K562 (cell line): ENCODE measurements around the gene NMT1. TPM values are rescaled to one million over a fixed set of nuclear protein-coding genes. Genes with fewer than 3 reads are reported as not detected.

Source experiments
- BCL6 ChIP-seq: fragments of 250-450 bp; sonication (Bioruptor Pico); IDR thresholded peaks from 2 replicates; pipeline ENCODE4 v1.4.0; 2020
- CHD4 ChIP-seq: fragments of 200-600 bp; sonication (generic); IDR thresholded peaks from 3 replicates; pipeline ENCODE4 v1.6.1; 2012; ENCODE audit warnings: low read depth, mild to moderate bottlenecking, mixed read lengths, low read length, inconsistent platforms; ENCODE audit not compliant: insufficient read depth, insufficient replicate concordance, poor library complexity, severe bottlenecking
- CSDE1 ChIP-seq, 2 experiments: fragments of 450-650 bp; IDR thresholded peaks; 2 replicates each; pipeline ENCODE4 v1.6.1; 2016; ENCODE audit warnings: mild to moderate bottlenecking in 1 of 2
- DACH1 ChIP-seq: fragments of 450-650 bp; IDR thresholded peaks from 2 replicates; pipeline ENCODE4 v1.6.1; 2018; ENCODE audit not compliant: partially characterized antibody
- DDX20 ChIP-seq: fragments of 450-650 bp; IDR thresholded peaks from 2 replicates; pipeline ENCODE4 v1.6.1; 2016; ENCODE audit warnings: missing genetic modification characterization, low read depth, mild to moderate bottlenecking, missing compliant biosample characterization, moderate library complexity
- ETV6 ChIP-seq, 3 experiments: fragments of 150-350 bp in 1 of 3; sonication (generic) in 1 of 3; formaldehyde crosslinking in 1 of 3; IDR thresholded peaks; 2 replicates each; pipeline versions ENCODE4 v1.6.1 to v1.8.0; 2014 to 2022; ENCODE audit warnings: borderline replicate concordance in 2 of 3, low read depth in 2 of 3, antibody characterized with exemption in 1 of 3, low read length in 1 of 3, mild to moderate bottlenecking in 1 of 3, missing genetic modification reagents in 1 of 3
- HNRNPLL ChIP-seq: fragments of 200-400 bp; formaldehyde crosslinking; IDR thresholded peaks from 2 replicates; pipeline ENCODE4 v1.6.1; 2017; ENCODE audit warnings: low read length, low read depth, mild to moderate bottlenecking; ENCODE audit not compliant: poor library complexity, severe bottlenecking
- KDM1A ChIP-seq, 2 experiments: fragments of 450-650 bp; IDR thresholded peaks; 2 replicates each; pipeline ENCODE4 v1.6.1; 2016; ENCODE audit warnings: mild to moderate bottlenecking in 2 of 2
- MEF2A ChIP-seq: IDR thresholded peaks from 2 replicates; pipeline ENCODE4 v1.6.1; 2011; ENCODE audit warnings: low read depth, mild to moderate bottlenecking, low read length, moderate library complexity; ENCODE audit not compliant: control insufficient read depth
- NFRKB ChIP-seq: fragments of 450-650 bp; IDR thresholded peaks from 2 replicates; pipeline ENCODE4 v1.6.1; 2016; ENCODE audit warnings: low read depth
- polyA plus RNA-seq, 8 experiments: library from polyadenylated mRNA; depleted of rRNA in 4 of 8; stranded (reverse) in 5 of 8; unstranded in 3 of 8; fragments of >200 nt; fragmentation: Nextera tagmentation in 2 of 8; fragmentation: Illumina TruSeq in 1 of 8; extraction: Ambion mirVana in 2 of 8; extraction: Trizol in 1 of 8; gene quantifications; 2 replicates each; pipeline versions ENCODE4 v1.2.1 to v1.2.3, GENCODE V29; 2011 to 2014; ENCODE audit warnings: inconsistent platforms in 1 of 8, missing spikeins in 1 of 8
- total RNA-seq, 7 experiments: library from RNA; depleted of rRNA in 6 of 7; stranded (reverse); fragments of >200 nt in 6 of 7; fragmentation: Illumina TruSeq in 2 of 7; extraction: Trizol in 2 of 7; gene quantifications; 2 replicates each; pipeline versions ENCODE4 v1.2.1 to v1.2.3, GENCODE V29; 2011 to 2021; ENCODE audit warnings: low replicate concordance in 1 of 7
- TF ChIP-seq, protein P1 (sequence below): fragments of 450-650 bp; IDR thresholded peaks from 2 replicates; pipeline ENCODE4 v1.6.1; 2016; ENCODE audit warnings: low read depth
- TF ChIP-seq, protein P2 (sequence below): fragments of 250-450 bp; sonication (Bioruptor Pico); IDR thresholded peaks from 2 replicates; pipeline ENCODE4 v1.5.0; 2021
- TF ChIP-seq, protein P3 (sequence below): fragments of 150-350 bp; conservative IDR thresholded peaks from 2 replicates; pipeline ENCODE4 v1.6.1; 2014; ENCODE audit warnings: low read length
- TF ChIP-seq, protein P4 (sequence below): fragments of 250-450 bp; sonication (Bioruptor Pico); IDR thresholded peaks from 2 replicates; pipeline ENCODE4 v1.6.1; 2021; ENCODE audit warnings: mild to moderate bottlenecking

NMT1 gene
- total and polyA plus RNA-seq, 9 of the 15 experiments (the other 6 are each of a cell fraction or from before 2014, with no cell fraction given), result 86.7 to 569 (median 213) TPM

DNA sequence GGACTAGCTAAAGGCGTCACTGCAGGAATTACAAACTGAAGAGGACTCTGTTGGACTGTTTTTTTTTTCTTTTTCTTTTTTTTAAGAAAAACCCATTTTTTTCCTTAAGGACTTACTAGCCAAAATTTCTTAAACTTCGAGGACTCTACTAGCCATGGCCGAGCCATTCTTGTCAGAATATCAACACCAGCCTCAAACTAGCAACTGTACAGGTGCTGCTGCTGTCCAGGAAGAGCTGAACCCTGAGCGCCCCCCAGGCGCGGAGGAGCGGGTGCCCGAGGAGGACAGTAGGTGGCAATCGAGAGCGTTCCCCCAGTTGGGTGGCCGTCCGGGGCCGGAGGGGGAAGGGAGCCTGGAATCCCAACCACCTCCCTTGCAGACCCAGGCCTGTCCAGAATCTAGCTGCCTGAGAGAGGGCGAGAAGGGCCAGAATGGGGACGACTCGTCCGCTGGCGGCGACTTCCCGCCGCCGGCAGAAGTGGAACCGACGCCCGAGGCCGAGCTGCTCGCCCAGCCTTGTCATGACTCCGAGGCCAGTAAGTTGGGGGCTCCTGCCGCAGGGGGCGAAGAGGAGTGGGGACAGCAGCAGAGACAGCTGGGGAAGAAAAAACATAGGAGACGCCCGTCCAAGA, 88.0 kb downstream of the NMT1 start (continued):
- TF ChIP-seq, protein P1, sequence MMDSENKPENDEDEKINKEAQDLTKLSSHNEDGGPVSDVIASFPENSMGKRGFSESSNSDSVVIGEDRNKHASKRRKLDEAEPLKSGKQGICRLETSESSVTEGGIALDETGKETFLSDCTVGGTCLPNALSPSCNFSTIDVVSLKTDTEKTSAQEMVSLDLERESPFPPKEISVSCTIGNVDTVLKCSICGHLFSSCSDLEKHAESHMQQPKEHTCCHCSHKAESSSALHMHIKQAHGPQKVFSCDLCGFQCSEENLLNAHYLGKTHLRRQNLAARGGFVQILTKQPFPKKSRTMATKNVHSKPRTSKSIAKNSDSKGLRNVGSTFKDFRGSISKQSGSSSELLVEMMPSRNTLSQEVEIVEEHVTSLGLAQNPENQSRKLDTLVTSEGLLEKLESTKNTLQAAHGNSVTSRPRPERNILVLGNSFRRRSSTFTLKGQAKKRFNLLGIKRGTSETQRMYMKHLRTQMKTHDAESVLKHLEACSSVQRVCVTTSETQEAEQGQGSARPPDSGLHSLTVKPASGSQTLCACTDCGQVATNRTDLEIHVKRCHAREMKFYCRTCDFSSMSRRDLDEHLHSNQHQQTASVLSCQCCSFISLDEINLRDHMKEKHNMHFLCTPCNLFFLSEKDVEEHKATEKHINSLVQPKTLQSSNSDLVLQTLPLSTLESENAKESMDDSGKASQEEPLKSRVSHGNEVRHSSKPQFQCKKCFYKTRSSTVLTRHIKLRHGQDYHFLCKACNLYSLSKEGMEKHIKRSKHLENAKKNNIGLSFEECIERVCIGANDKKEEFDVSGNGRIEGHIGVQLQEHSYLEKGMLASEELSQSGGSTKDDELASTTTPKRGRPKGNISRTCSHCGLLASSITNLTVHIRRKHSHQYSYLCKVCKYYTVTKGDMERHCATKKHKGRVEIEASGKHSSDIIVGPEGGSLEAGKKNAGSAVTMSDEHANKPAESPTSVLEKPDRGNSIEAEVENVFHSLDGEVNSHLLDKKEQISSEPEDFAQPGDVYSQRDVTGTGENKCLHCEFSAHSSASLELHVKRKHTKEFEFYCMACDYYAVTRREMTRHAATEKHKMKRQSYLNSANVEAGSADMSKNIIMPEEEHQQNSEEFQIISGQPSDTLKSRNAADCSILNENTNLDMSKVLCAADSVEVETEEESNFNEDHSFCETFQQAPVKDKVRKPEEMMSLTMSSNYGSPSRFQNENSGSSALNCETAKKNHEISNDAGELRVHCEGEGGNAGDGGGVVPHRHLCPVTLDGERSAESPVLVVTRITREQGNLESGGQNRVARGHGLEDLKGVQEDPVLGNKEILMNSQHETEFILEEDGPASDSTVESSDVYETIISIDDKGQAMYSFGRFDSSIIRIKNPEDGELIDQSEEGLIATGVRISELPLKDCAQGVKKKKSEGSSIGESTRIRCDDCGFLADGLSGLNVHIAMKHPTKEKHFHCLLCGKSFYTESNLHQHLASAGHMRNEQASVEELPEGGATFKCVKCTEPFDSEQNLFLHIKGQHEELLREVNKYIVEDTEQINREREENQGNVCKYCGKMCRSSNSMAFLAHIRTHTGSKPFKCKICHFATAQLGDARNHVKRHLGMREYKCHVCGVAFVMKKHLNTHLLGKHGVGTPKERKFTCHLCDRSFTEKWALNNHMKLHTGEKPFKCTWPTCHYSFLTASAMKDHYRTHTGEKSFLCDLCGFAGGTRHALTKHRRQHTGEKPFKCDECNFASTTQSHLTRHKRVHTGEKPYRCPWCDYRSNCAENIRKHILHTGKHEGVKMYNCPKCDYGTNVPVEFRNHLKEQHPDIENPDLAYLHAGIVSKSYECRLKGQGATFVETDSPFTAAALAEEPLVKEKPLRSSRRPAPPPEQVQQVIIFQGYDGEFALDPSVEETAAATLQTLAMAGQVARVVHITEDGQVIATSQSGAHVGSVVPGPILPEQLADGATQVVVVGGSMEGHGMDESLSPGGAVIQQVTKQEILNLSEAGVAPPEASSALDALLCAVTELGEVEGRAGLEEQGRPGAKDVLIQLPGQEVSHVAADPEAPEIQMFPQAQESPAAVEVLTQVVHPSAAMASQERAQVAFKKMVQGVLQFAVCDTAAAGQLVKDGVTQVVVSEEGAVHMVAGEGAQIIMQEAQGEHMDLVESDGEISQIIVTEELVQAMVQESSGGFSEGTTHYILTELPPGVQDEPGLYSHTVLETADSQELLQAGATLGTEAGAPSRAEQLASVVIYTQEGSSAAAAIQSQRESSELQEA, result no peak
- TF ChIP-seq DDX20 (no peak), CSDE1 (IDR thresholded peaks at IDR 0.05) (no peak), MEF2A (no peak), HNRNPLL (no peak), BCL6 (CRISPR knock-in tag) (no peak), KDM1A (IDR thresholded peaks at IDR 0.05) (no peak), DACH1 (no peak), NFRKB (no peak; the same call in 1 of the 2 replicates), CHD4 (no peak), ETV6 (IDR thresholded peaks at IDR 0.05; ENCODE audit: borderline replicate concordance in 1 of 2, low read depth in 2 of 2, low read length in 1 of 2) (no peak), ETV6 (CRISPR knock-in tag; IDR thresholded peaks at IDR 0.05; ENCODE audit: borderline replicate concordance) (no peak)
- TF ChIP-seq, protein P2, sequence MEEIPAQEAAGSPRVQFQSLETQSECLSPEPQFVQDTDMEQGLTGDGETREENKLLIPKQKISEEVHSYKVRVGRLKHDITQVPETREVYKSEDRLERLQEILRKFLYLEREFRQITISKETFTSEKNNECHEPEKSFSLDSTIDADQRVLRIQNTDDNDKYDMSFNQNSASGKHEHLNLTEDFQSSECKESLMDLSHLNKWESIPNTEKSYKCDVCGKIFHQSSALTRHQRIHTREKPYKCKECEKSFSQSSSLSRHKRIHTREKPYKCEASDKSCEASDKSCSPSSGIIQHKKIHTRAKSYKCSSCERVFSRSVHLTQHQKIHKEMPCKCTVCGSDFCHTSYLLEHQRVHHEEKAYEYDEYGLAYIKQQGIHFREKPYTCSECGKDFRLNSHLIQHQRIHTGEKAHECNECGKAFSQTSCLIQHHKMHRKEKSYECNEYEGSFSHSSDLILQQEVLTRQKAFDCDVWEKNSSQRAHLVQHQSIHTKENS (CRISPR knock-in tag), result no peak
- TF ChIP-seq, protein P3, sequence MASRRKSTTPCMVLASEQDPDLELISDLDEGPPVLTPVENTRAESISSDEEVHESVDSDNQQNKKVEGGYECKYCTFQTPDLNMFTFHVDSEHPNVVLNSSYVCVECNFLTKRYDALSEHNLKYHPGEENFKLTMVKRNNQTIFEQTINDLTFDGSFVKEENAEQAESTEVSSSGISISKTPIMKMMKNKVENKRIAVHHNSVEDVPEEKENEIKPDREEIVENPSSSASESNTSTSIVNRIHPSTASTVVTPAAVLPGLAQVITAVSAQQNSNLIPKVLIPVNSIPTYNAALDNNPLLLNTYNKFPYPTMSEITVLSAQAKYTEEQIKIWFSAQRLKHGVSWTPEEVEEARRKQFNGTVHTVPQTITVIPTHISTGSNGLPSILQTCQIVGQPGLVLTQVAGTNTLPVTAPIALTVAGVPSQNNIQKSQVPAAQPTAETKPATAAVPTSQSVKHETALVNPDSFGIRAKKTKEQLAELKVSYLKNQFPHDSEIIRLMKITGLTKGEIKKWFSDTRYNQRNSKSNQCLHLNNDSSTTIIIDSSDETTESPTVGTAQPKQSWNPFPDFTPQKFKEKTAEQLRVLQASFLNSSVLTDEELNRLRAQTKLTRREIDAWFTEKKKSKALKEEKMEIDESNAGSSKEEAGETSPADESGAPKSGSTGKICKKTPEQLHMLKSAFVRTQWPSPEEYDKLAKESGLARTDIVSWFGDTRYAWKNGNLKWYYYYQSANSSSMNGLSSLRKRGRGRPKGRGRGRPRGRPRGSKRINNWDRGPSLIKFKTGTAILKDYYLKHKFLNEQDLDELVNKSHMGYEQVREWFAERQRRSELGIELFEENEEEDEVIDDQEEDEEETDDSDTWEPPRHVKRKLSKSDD, result no peak
- TF ChIP-seq, protein P4, sequence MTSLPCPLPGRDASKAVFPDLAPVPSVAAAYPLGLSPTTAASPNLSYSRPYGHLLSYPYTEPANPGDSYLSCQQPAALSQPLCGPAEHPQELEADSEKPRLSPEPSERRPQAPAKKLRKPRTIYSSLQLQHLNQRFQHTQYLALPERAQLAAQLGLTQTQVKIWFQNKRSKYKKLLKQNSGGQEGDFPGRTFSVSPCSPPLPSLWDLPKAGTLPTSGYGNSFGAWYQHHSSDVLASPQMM (CRISPR knock-in tag), result no peak
